Neural cell (in vitro differentiated cells): Measurements from ENCODE around the gene ANKRD33B.

Source experiments
- EP300 ChIP-seq: fragments of 450-650 bp; conservative IDR thresholded peaks from 2 replicates; pipeline ENCODE4 v1.6.1; 2014; ENCODE audit warnings: antibody characterized with exemption, mild to moderate bottlenecking, moderate library complexity; ENCODE audit not compliant: poor library complexity, severe bottlenecking
- EZH2 ChIP-seq: fragments of 200-600, 300-800 bp; shearing (Covaris generic), sonication (generic); IDR thresholded peaks from 2 replicates; pipeline ENCODE4 v1.6.1; 2014; ENCODE audit warnings: antibody characterized with exemption, low read length, borderline replicate concordance, mild to moderate bottlenecking; ENCODE audit not compliant: insufficient read depth, poor library complexity, severe bottlenecking
- POLR2AphosphoS5 ChIP-seq: IDR thresholded peaks from 2 replicates; pipeline ENCODE4 v1.6.1; 2012
- TF ChIP-seq, protein P1 (sequence below): fragments of 450-650 bp; IDR thresholded peaks from 2 replicates; pipeline ENCODE4 v1.5.1; 2014; ENCODE audit warnings: antibody characterized with exemption, mild to moderate bottlenecking, moderate library complexity; ENCODE audit not compliant: poor library complexity, severe bottlenecking
- TF ChIP-seq, protein P2 (sequence below): IDR thresholded peaks from 2 replicates; pipeline ENCODE4 v1.6.1; 2012; ENCODE audit warnings: borderline replicate concordance

DNA sequence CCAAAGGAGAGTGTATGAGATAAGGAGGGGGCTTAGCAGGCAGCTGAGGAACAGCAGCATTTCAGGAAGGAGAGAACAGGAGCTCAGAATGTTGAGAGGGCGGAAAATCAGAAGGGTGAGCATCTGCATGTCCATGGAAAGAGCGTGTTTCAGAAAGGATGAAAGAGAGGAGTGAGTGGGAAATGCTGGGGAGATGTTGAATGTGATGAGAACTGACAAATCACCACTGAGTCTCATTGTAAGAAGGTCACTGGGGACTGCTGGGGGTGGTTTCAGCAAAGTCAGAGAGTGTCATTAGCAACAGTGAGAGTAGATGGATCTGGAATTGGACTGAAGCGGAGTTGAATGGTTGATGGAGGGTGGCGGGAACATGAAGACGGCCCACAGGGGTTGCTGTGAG, 65.8 kb downstream of the ANKRD33B start:
- TF ChIP-seq, protein P1, sequence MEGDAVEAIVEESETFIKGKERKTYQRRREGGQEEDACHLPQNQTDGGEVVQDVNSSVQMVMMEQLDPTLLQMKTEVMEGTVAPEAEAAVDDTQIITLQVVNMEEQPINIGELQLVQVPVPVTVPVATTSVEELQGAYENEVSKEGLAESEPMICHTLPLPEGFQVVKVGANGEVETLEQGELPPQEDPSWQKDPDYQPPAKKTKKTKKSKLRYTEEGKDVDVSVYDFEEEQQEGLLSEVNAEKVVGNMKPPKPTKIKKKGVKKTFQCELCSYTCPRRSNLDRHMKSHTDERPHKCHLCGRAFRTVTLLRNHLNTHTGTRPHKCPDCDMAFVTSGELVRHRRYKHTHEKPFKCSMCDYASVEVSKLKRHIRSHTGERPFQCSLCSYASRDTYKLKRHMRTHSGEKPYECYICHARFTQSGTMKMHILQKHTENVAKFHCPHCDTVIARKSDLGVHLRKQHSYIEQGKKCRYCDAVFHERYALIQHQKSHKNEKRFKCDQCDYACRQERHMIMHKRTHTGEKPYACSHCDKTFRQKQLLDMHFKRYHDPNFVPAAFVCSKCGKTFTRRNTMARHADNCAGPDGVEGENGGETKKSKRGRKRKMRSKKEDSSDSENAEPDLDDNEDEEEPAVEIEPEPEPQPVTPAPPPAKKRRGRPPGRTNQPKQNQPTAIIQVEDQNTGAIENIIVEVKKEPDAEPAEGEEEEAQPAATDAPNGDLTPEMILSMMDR, result no peak
- TF ChIP-seq POLR2AphosphoS5 (no peak), EZH2 (no peak), EP300 (no peak)
- TF ChIP-seq, protein P2, sequence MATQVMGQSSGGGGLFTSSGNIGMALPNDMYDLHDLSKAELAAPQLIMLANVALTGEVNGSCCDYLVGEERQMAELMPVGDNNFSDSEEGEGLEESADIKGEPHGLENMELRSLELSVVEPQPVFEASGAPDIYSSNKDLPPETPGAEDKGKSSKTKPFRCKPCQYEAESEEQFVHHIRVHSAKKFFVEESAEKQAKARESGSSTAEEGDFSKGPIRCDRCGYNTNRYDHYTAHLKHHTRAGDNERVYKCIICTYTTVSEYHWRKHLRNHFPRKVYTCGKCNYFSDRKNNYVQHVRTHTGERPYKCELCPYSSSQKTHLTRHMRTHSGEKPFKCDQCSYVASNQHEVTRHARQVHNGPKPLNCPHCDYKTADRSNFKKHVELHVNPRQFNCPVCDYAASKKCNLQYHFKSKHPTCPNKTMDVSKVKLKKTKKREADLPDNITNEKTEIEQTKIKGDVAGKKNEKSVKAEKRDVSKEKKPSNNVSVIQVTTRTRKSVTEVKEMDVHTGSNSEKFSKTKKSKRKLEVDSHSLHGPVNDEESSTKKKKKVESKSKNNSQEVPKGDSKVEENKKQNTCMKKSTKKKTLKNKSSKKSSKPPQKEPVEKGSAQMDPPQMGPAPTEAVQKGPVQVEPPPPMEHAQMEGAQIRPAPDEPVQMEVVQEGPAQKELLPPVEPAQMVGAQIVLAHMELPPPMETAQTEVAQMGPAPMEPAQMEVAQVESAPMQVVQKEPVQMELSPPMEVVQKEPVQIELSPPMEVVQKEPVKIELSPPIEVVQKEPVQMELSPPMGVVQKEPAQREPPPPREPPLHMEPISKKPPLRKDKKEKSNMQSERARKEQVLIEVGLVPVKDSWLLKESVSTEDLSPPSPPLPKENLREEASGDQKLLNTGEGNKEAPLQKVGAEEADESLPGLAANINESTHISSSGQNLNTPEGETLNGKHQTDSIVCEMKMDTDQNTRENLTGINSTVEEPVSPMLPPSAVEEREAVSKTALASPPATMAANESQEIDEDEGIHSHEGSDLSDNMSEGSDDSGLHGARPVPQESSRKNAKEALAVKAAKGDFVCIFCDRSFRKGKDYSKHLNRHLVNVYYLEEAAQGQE, result no peak
